ENCODE data around the gene ZNF770.

The ZNF770 gene

DNA sequence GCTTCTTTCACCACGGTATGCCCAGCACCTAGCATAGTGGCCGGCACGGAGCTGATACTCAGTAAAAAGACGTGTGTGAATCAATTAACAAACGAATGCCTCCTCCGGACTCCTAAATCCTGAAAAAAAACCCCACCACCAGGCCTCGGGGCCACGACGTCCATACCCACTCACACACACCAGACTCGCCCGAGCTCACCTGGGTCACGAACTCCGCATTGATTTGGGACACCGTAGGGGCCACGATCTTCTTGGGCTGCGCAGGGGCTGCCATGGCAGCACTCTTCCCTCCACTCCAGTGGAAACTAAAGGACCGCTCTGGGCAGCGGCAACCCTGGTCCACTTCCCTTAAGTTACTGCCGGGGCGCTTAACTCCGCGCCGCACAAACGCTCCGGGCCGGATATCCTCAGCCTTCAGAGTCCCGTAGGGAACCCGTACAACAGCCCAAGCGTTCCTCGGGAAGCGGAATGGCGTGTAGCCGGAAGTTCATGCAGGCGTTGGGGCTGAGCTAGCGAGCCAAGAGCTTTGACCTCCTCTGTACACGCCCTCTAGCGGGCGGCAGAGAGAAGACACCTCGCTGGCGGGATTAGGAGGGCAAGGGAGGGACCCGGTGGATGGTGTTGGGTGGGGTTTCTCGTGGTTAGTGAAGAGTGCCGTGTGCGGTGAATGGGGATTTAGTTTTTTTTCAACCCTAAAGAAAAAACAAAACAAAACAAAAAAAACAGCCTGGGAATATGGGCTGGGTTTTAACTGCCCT, 18.6 kb downstream of the ZNF770 start, which contains the start of gene AQR:
AQR (minus strand) TSS at position 403 of the 758 bp plus-strand sequence; CDS start at position 274, 129 bp downstream.
- WGBS, 2 donors (ENCODE audit: extremely low coverage in 2 of 2, insufficient read length in 2 of 2, insufficient replicate concordance in 1 of 2) = no CpG with 5 or more reads among the region's 44 CpGs

DNA sequence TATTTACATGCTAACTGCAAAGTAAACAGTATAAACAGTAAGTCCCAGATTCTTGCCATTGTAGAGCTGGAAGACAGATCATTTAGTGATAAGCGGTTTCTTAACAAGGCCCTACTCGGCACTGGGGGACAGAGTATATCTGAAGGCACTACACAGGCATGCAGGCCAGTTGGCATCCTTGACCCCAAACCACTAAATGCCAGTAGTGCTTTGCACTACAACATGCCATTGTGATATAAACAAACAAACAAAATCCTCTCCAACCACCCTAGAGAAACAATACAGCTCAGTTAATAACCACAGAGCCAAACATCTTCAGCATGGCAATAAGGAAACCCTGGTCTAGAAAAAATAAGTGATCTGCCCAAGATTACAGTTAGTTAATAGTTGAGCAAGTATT, 23.8 kb downstream of the ZNF770 start:
- Histone ChIP-seq H2BK15ac (ENCODE audit: low read length) (no peak overlapping the region), H3K36me3 (replicated peaks in 1 of 2; ENCODE audit: control insufficient read depth in 2 of 2, insufficient read depth in 2 of 2, low read length in 2 of 2) (peaks cover 6 to 62% of the 10 kb centered on the region in 2 donors), H3K23ac (ENCODE audit: low read depth, low read length, poor library complexity) (no peak overlapping the region), H2BK120ac (ENCODE audit: low read depth, low read length) (no peak overlapping the region), H3K9me3 (replicated peaks in 1 of 2; ENCODE audit: control insufficient read depth in 2 of 2, insufficient read depth in 1 of 2, low read depth in 1 of 2, low read length in 2 of 2) (no peaks in the 10 kb centered on the region), H2AFZ (ENCODE audit: low read length) (no peak overlapping the region), H3K9ac (ENCODE audit: low read depth, low read length, poor library complexity) (no peak overlapping the region), H3K14ac (ENCODE audit: low read length) (no peak overlapping the region), H3K27ac (replicated peaks; ENCODE audit: low read length) (no peak overlapping the region), H3K27me3 (ENCODE audit: control insufficient read depth in 3 of 3, insufficient read depth in 3 of 3, low read depth in 1 of 3, low read length in 3 of 3) (no peaks in the 10 kb centered on the region), H3K4ac (ENCODE audit: low read length) (no peak overlapping the region), H2BK5ac (ENCODE audit: low read length) (no peak overlapping the region), H3K18ac (ENCODE audit: low read length) (no peak overlapping the region), H4K8ac (ENCODE audit: low read depth, low read length) (no peak overlapping the region), H4K91ac (ENCODE audit: low read depth, low read length, poor library complexity) (no peak overlapping the region), H2BK12ac (ENCODE audit: low read length) (no peak overlapping the region), H3K4me1 (ENCODE audit: control insufficient read depth in 2 of 2, insufficient read depth in 1 of 2, low read depth in 1 of 2, low read length in 2 of 2) (peaks cover 0 to 5% of the 10 kb centered on the region in 2 donors), H3K79me1 (ENCODE audit: low read depth, low read length) (peaks cover 4% of the 10 kb centered on the region), H2AK5ac (ENCODE audit: low read depth, low read length) (no peak overlapping the region), H3K4me2 (ENCODE audit: insufficient read depth, low read length, poor library complexity, severe bottlenecking) (no peak overlapping the region), H3K4me3 (ENCODE audit: low read length in 2 of 2) (no peak overlapping the region)
- no CpG with 5 or more reads among the region's 2 CpGs for WGBS, 2 donors (ENCODE audit: extremely low coverage in 2 of 2, insufficient read length in 2 of 2, insufficient replicate concordance in 1 of 2)
- DNase-seq (ENCODE audit: low spot score) = no peak

More for the DNA sequence above, 18.6 kb downstream of the ZNF770 start, which contains the start of gene AQR:
- peak within 1 kb of the TSS; percentile 66 for H3K4me2 ChIP-seq (ENCODE audit: insufficient read depth, low read length, poor library complexity, severe bottlenecking)
- H3K4me3 ChIP-seq (ENCODE audit: low read length in 2 of 2) = peak within 1 kb of the TSS; percentile 85 to 95
- H3K4ac ChIP-seq (ENCODE audit: low read length) = no peak within 1 kb of the TSS
- H2AFZ ChIP-seq (ENCODE audit: low read length) = peak within 1 kb of the TSS; percentile 90
- H4K8ac ChIP-seq (ENCODE audit: low read depth, low read length) = peak within 1 kb of the TSS; percentile 78
- H3K4me1 ChIP-seq (ENCODE audit: control insufficient read depth in 2 of 2, insufficient read depth in 1 of 2, low read depth in 1 of 2, low read length in 2 of 2) = peaks cover 0 to 5% of the 10 kb centered on the region in 2 donors
- peaks cover 4% of the 10 kb centered on the region for H3K79me1 ChIP-seq (ENCODE audit: low read depth, low read length)
- H3K18ac ChIP-seq (ENCODE audit: low read length) = peak within 1 kb of the TSS; percentile 87
- H3K27me3 ChIP-seq (ENCODE audit: control insufficient read depth in 3 of 3, insufficient read depth in 3 of 3, low read depth in 1 of 3, low read length in 3 of 3) = no peaks in the 10 kb centered on the region
- H3K9me3 ChIP-seq (replicated peaks in 1 of 2; ENCODE audit: control insufficient read depth in 2 of 2, insufficient read depth in 1 of 2, low read depth in 1 of 2, low read length in 2 of 2) = no peaks in the 10 kb centered on the region
- peak within 1 kb of the TSS; percentile 9 for H3K14ac ChIP-seq (ENCODE audit: low read length)
- H4K91ac ChIP-seq (ENCODE audit: low read depth, low read length, poor library complexity) = no peak within 1 kb of the TSS
- peak within 1 kb of the TSS; percentile 67 for H2BK15ac ChIP-seq (ENCODE audit: low read length)
- peaks cover 0 to 15% of the 10 kb centered on the region in 2 donors for H3K36me3 ChIP-seq (replicated peaks in 1 of 2; ENCODE audit: control insufficient read depth in 2 of 2, insufficient read depth in 2 of 2, low read length in 2 of 2)
- H2BK120ac ChIP-seq (ENCODE audit: low read depth, low read length) = no peak within 1 kb of the TSS
- no peak within 1 kb of the TSS for H3K27ac ChIP-seq (replicated peaks; ENCODE audit: low read length)
- no peak within 1 kb of the TSS for H2BK5ac ChIP-seq (ENCODE audit: low read length)
- H2BK12ac ChIP-seq (ENCODE audit: low read length) = no peak within 1 kb of the TSS
- peak; percentile 95 for DNase-seq (ENCODE audit: low spot score)
- H3K9ac ChIP-seq (ENCODE audit: low read depth, low read length, poor library complexity) = peak within 1 kb of the TSS; percentile 97
- H2AK5ac ChIP-seq (ENCODE audit: low read depth, low read length) = peak within 1 kb of the TSS; percentile 26
- H3K23ac ChIP-seq (ENCODE audit: low read depth, low read length, poor library complexity) = peak within 1 kb of the TSS; percentile 83

DNA sequence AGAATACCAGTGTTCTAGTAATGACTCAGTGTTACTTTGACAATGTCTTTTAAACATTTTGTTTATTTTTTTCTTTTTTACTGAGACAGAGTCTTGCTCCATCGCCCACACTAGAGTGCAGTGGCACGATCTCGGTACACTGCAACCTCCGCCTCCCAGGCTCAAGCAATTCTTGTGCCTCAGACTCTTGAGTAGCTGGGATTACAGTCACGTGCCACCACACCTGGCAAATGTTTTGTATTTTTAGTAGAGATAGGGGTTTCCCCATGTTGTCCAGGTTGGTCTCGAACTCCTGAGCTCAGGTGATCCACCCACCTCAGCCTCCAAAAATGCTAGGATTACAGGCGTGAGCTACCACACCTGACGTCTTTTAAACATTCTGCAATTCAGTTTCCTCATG, 34.2 kb downstream of the ZNF770 start:
- no peak overlapping the region for H2BK120ac ChIP-seq (ENCODE audit: low read depth, low read length)
- no peak overlapping the region for H4K91ac ChIP-seq (ENCODE audit: low read depth, low read length, poor library complexity)
- H3K4ac ChIP-seq (ENCODE audit: low read length) = no peak overlapping the region
- H2AK5ac ChIP-seq (ENCODE audit: low read depth, low read length) = no peak overlapping the region
- H4K8ac ChIP-seq (ENCODE audit: low read depth, low read length) = no peak overlapping the region
- no peaks in the 10 kb centered on the region for H3K27me3 ChIP-seq (ENCODE audit: control insufficient read depth in 3 of 3, insufficient read depth in 3 of 3, low read depth in 1 of 3, low read length in 3 of 3)
- no peaks in the 10 kb centered on the region for H3K4me1 ChIP-seq (ENCODE audit: control insufficient read depth in 2 of 2, insufficient read depth in 1 of 2, low read depth in 1 of 2, low read length in 2 of 2)
- WGBS, 2 donors (ENCODE audit: extremely low coverage in 2 of 2, insufficient read length in 2 of 2, insufficient replicate concordance in 1 of 2) = no CpG with 5 or more reads among the region's 8 CpGs
- H2AFZ ChIP-seq (ENCODE audit: low read length) = no peak overlapping the region
- H3K14ac ChIP-seq (ENCODE audit: low read length) = no peak overlapping the region
- DNase-seq (ENCODE audit: low spot score) = no peak
- H3K4me2 ChIP-seq (ENCODE audit: insufficient read depth, low read length, poor library complexity, severe bottlenecking) = no peak overlapping the region
- H2BK5ac ChIP-seq (ENCODE audit: low read length) = no peak overlapping the region
- peaks cover 0 to 9% of the 10 kb centered on the region in 2 donors for H3K9me3 ChIP-seq (replicated peaks in 1 of 2; ENCODE audit: control insufficient read depth in 2 of 2, insufficient read depth in 1 of 2, low read depth in 1 of 2, low read length in 2 of 2)
- peaks cover 1 to 59% of the 10 kb centered on the region in 2 donors for H3K36me3 ChIP-seq (replicated peaks in 1 of 2; ENCODE audit: control insufficient read depth in 2 of 2, insufficient read depth in 2 of 2, low read length in 2 of 2)
- H2BK12ac ChIP-seq (ENCODE audit: low read length) = no peak overlapping the region
- H3K18ac ChIP-seq (ENCODE audit: low read length) = no peak overlapping the region
- H3K23ac ChIP-seq (ENCODE audit: low read depth, low read length, poor library complexity) = no peak overlapping the region
- H2BK15ac ChIP-seq (ENCODE audit: low read length) = no peak overlapping the region
- H3K79me1 ChIP-seq (ENCODE audit: low read depth, low read length) = no peaks in the 10 kb centered on the region
- H3K9ac ChIP-seq (ENCODE audit: low read depth, low read length, poor library complexity) = no peak overlapping the region
- H3K27ac ChIP-seq (replicated peaks; ENCODE audit: low read length) = no peak overlapping the region
- no peak overlapping the region for H3K4me3 ChIP-seq (ENCODE audit: low read length in 2 of 2)

DNA sequence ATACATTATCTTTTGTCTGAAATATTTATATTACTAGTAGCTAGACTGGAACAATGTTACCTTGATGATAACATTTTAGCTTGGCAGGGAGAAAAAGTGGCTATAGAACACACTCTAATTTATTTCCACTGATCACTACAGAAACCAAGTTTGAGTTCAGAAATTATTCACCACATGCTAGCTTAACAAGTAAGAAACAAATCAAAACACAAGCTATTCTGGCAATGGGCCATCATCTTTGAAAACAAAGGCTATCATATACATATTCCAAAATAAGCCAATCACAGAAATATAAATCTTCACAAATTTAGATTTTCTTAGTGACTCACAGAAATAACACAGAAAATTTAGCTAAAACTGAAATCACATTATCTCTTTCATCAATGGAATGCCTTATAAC, 35.6 kb downstream of the ZNF770 start:
- Histone ChIP-seq H4K91ac (ENCODE audit: low read depth, low read length, poor library complexity) (no peak overlapping the region), H3K4me3 (ENCODE audit: low read length in 2 of 2) (no peak overlapping the region), H3K27me3 (ENCODE audit: control insufficient read depth in 3 of 3, insufficient read depth in 3 of 3, low read depth in 1 of 3, low read length in 3 of 3) (no peaks in the 10 kb centered on the region), H3K9me3 (replicated peaks in 1 of 2; ENCODE audit: control insufficient read depth in 2 of 2, insufficient read depth in 1 of 2, low read depth in 1 of 2, low read length in 2 of 2) (peaks cover 0 to 9% of the 10 kb centered on the region in 2 donors), H3K23ac (ENCODE audit: low read depth, low read length, poor library complexity) (no peak overlapping the region), H4K8ac (ENCODE audit: low read depth, low read length) (no peak overlapping the region), H3K4me2 (ENCODE audit: insufficient read depth, low read length, poor library complexity, severe bottlenecking) (no peak overlapping the region), H2BK5ac (ENCODE audit: low read length) (no peak overlapping the region), H3K18ac (ENCODE audit: low read length) (no peak overlapping the region), H2BK12ac (ENCODE audit: low read length) (no peak overlapping the region), H3K36me3 (replicated peaks in 1 of 2; ENCODE audit: control insufficient read depth in 2 of 2, insufficient read depth in 2 of 2, low read length in 2 of 2) (peaks cover 1 to 63% of the 10 kb centered on the region in 2 donors), H2AK5ac (ENCODE audit: low read depth, low read length) (no peak overlapping the region), H2AFZ (ENCODE audit: low read length) (no peak overlapping the region), H2BK120ac (ENCODE audit: low read depth, low read length) (no peak overlapping the region), H3K9ac (ENCODE audit: low read depth, low read length, poor library complexity) (no peak overlapping the region), H3K4ac (ENCODE audit: low read length) (no peak overlapping the region), H3K27ac (replicated peaks; ENCODE audit: low read length) (no peak overlapping the region), H3K79me1 (ENCODE audit: low read depth, low read length) (no peaks in the 10 kb centered on the region), H3K14ac (ENCODE audit: low read length) (no peak overlapping the region), H2BK15ac (ENCODE audit: low read length) (no peak overlapping the region), H3K4me1 (ENCODE audit: control insufficient read depth in 2 of 2, insufficient read depth in 1 of 2, low read depth in 1 of 2, low read length in 2 of 2) (no peaks in the 10 kb centered on the region)
- DNase-seq (ENCODE audit: low spot score) = no peak
